Panc1 (cell line): ENCODE results near the gene IFITM2.

ENCODE experiments used
- POLR2AphosphoS5 ChIP-seq: IDR thresholded peaks from 2 replicates; pipeline ENCODE4 v1.6.1; 2012; ENCODE audit warnings: mild to moderate bottlenecking, low read depth, low read length, moderate library complexity
- SIN3A ChIP-seq: IDR thresholded peaks from 2 replicates; pipeline ENCODE4 v1.6.1; 2012; ENCODE audit warnings: low read depth, mild to moderate bottlenecking, low read length, moderate library complexity, borderline replicate concordance; ENCODE audit not compliant: insufficient read depth
- TF ChIP-seq, protein P1 (sequence below): fragments of 450-650 bp; IDR thresholded peaks from 2 replicates; pipeline ENCODE4 v1.5.1; 2017; ENCODE audit warnings: mild to moderate bottlenecking

DNA sequence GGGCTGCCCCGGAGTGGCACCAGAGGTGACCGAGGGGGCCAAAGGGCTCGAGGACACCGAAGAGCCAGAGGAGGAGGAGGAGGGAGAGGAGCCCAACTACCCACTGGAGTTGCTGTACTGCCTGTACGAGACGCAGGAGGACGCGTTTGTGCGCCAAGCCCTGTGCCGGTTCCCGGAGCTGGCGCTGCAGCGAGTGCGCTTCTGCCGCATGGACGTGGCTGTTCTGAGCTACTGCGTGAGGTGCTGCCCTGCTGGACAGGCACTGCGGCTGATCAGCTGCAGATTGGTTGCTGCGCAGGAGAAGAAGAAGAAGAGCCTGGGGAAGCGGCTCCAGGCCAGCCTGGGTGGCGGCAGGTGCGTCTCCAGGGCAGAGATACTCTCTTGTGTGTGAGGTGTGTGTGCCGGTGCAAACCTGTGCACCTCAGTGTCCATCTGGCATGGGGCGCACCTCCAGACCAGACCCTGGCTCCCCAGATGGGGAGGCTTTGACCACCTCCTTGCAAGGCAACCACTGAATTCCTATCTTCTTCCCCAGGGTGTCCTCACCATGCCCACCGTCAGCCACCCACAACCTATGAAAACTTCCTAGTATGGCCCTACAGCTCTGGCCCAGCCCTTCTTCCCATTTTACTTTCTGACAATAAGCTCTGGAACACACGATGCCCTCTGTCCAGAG, 26.0 kb upstream of the IFITM2 start:
- TF ChIP-seq, protein P1, sequence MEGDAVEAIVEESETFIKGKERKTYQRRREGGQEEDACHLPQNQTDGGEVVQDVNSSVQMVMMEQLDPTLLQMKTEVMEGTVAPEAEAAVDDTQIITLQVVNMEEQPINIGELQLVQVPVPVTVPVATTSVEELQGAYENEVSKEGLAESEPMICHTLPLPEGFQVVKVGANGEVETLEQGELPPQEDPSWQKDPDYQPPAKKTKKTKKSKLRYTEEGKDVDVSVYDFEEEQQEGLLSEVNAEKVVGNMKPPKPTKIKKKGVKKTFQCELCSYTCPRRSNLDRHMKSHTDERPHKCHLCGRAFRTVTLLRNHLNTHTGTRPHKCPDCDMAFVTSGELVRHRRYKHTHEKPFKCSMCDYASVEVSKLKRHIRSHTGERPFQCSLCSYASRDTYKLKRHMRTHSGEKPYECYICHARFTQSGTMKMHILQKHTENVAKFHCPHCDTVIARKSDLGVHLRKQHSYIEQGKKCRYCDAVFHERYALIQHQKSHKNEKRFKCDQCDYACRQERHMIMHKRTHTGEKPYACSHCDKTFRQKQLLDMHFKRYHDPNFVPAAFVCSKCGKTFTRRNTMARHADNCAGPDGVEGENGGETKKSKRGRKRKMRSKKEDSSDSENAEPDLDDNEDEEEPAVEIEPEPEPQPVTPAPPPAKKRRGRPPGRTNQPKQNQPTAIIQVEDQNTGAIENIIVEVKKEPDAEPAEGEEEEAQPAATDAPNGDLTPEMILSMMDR = no peak
- TF ChIP-seq POLR2AphosphoS5 (no peak), SIN3A (no peak)
